HepG2 (cell line): ENCODE measurements around the gene RAB11FIP5. TPM values are rescaled to one million over a fixed set of nuclear protein-coding genes. Genes with fewer than 3 reads are reported as not detected.
A peak's percentile ranks its signal among the peaks of the same experiment; 100 is the strongest.

ENCODE experiments used
- ELF3 ChIP-seq: IDR thresholded peaks from 2 replicates; pipeline ENCODE4 v1.6.1; 2016; ENCODE audit warnings: missing genetic modification reagents, missing compliant biosample characterization
- FOXP1 ChIP-seq, 2 experiments: fragments of 450-650 bp in 1 of 2; IDR thresholded peaks; 2 replicates each; pipeline ENCODE4 v1.6.1; 2017 to 2018; ENCODE audit warnings: antibody characterized with exemption in 1 of 2
- ISX ChIP-seq: sonication (generic); formaldehyde crosslinking; conservative IDR thresholded peaks from 2 replicates; pipeline ENCODE4 v1.5.0; 2020; ENCODE audit warnings: missing genetic modification reagents
- PRPF4 ChIP-seq: fragments of 200-400 bp; formaldehyde crosslinking; IDR thresholded peaks from 2 replicates; pipeline ENCODE4 v1.6.1; 2016; ENCODE audit warnings: low read length, low read depth; ENCODE audit not compliant: poor library complexity, severe bottlenecking
- SP2 ChIP-seq: sonication (generic); formaldehyde crosslinking; IDR thresholded peaks from 2 replicates; pipeline ENCODE4 v1.5.1; 2020; ENCODE audit warnings: mild to moderate bottlenecking, missing genetic modification reagents
- ZC3H4 ChIP-seq: sonication (generic); formaldehyde crosslinking; IDR thresholded peaks from 2 replicates; pipeline ENCODE4 v1.4.0; 2020; ENCODE audit warnings: missing genetic modification reagents, borderline replicate concordance
- ZNF143 ChIP-seq: sonication (generic); formaldehyde crosslinking; IDR thresholded peaks from 2 replicates; pipeline ENCODE4 v1.4.0; 2020; ENCODE audit warnings: missing genetic modification reagents
- ZNF451 ChIP-seq: sonication (generic); formaldehyde crosslinking; IDR thresholded peaks from 2 replicates; pipeline ENCODE4 v1.5.0; 2020; ENCODE audit warnings: mild to moderate bottlenecking, missing genetic modification reagents
- ZNF724P ChIP-seq: sonication (generic); formaldehyde crosslinking; IDR thresholded peaks from 2 replicates; pipeline ENCODE4 v1.8.0; 2022; ENCODE audit warnings: missing genetic modification reagents, borderline replicate concordance
- ZNF766 ChIP-seq: sonication (generic); formaldehyde crosslinking; IDR thresholded peaks from 2 replicates; pipeline ENCODE4 v1.5.0; 2020; ENCODE audit warnings: missing genetic modification reagents, borderline replicate concordance
- ZSCAN21 ChIP-seq: sonication (generic); formaldehyde crosslinking; IDR thresholded peaks from 2 replicates; pipeline ENCODE4 v1.8.0; 2022; ENCODE audit warnings: mild to moderate bottlenecking, missing genetic modification reagents, moderate library complexity, borderline replicate concordance
- ZSCAN22 ChIP-seq: sonication (generic); formaldehyde crosslinking; IDR thresholded peaks from 2 replicates; pipeline ENCODE4 v1.4.0; 2020; ENCODE audit warnings: mild to moderate bottlenecking, missing genetic modification reagents
- polyA plus RNA-seq, 8 experiments: library from polyadenylated mRNA; depleted of rRNA in 3 of 8; stranded (reverse) in 7 of 8; unstranded in 1 of 8; fragments of >200 nt; fragmentation: Illumina TruSeq in 4 of 8; extraction: Trizol in 4 of 8; gene quantifications; 2 replicates each; pipeline versions ENCODE4 v1.2.1 to v1.2.3, GENCODE V29; 2011 to 2016; ENCODE audit warnings: low read depth in 4 of 8, missing spikeins in 1 of 8, mixed read lengths in 1 of 8; ENCODE audit not compliant: insufficient read depth in 1 of 8
- total RNA-seq, 5 experiments: library from RNA; depleted of rRNA; stranded (reverse); fragments of >200 nt; fragmentation: Illumina TruSeq; extraction: Trizol; gene quantifications; 2 replicates each; pipeline ENCODE4 v1.2.3, GENCODE V29; 2016; ENCODE audit warnings: low read depth in 1 of 5
- TF ChIP-seq, protein P1 (sequence below): sonication (generic); formaldehyde crosslinking; IDR thresholded peaks from 2 replicates; pipeline ENCODE4 v1.4.0; 2020; ENCODE audit warnings: mild to moderate bottlenecking, missing genetic modification reagents
- TF ChIP-seq, protein P2 (sequence below): sonication (generic); formaldehyde crosslinking; IDR thresholded peaks from 2 replicates; pipeline ENCODE4 v1.9.0; 2021; ENCODE audit warnings: missing genetic modification reagents, mild to moderate bottlenecking, borderline replicate concordance
- TF ChIP-seq, protein P3 (sequence below): sonication (generic); IDR thresholded peaks from 2 replicates; pipeline ENCODE4 v1.6.1; 2016; ENCODE audit warnings: low read depth, borderline replicate concordance
- TF ChIP-seq, protein P4 (sequence below): IDR thresholded peaks from 2 replicates; pipeline ENCODE4 v1.6.1; 2016; ENCODE audit warnings: missing compliant biosample characterization, missing genetic modification reagents, borderline replicate concordance

The RAB11FIP5 gene
- total and polyA plus RNA-seq, 2 of the 13 experiments (the other 11 are each of a cell fraction or from before 2014, with no cell fraction given), result 9.4 to 22.9 TPM

DNA sequence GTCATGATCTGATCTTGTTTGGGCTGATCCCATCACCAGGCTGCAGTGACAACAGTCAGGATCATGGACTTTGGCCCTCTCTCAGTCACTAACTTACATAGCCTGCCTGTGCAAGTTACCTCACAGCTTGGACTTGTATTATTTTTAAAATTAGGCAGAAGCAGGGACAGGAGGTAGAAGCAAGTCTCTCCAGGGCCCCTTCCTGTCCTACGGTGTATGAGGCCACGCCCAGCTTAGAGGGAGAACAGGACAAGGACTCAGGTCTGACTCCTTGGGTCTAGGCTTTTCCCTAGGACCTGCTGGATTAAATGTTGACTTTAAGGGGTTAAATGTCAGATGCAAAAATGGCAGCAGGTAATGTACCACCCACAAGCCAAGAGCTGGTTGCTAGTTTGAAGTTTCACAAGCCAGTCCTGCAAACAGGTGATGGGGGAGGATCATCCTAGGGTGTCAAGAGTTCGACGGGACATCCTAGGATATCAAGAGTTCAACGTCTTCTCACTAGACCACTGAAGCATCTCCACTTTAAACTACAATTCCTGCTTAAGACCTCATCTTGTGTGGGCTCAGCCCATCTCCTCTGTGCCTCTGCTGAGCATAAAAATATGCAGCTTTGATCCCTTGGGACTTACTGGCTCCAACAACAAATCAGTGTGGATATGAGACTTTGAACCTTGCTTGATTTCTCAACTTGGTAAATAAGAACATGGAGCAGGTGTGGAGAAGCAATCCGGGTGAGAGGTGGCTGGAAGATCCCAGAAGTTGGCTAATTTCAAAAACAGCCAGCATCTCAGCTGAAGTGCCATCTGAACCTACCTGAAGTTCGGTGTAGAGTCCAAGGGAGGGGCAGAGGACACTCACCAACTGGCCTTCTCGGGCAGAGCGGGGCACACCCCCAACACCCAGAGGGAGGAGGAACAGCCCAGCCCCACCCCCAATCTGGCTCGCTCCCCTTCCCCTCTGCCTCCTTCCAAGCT, 80.7 kb downstream of the RAB11FIP5 start (continued):
- TF ChIP-seq, protein P1, sequence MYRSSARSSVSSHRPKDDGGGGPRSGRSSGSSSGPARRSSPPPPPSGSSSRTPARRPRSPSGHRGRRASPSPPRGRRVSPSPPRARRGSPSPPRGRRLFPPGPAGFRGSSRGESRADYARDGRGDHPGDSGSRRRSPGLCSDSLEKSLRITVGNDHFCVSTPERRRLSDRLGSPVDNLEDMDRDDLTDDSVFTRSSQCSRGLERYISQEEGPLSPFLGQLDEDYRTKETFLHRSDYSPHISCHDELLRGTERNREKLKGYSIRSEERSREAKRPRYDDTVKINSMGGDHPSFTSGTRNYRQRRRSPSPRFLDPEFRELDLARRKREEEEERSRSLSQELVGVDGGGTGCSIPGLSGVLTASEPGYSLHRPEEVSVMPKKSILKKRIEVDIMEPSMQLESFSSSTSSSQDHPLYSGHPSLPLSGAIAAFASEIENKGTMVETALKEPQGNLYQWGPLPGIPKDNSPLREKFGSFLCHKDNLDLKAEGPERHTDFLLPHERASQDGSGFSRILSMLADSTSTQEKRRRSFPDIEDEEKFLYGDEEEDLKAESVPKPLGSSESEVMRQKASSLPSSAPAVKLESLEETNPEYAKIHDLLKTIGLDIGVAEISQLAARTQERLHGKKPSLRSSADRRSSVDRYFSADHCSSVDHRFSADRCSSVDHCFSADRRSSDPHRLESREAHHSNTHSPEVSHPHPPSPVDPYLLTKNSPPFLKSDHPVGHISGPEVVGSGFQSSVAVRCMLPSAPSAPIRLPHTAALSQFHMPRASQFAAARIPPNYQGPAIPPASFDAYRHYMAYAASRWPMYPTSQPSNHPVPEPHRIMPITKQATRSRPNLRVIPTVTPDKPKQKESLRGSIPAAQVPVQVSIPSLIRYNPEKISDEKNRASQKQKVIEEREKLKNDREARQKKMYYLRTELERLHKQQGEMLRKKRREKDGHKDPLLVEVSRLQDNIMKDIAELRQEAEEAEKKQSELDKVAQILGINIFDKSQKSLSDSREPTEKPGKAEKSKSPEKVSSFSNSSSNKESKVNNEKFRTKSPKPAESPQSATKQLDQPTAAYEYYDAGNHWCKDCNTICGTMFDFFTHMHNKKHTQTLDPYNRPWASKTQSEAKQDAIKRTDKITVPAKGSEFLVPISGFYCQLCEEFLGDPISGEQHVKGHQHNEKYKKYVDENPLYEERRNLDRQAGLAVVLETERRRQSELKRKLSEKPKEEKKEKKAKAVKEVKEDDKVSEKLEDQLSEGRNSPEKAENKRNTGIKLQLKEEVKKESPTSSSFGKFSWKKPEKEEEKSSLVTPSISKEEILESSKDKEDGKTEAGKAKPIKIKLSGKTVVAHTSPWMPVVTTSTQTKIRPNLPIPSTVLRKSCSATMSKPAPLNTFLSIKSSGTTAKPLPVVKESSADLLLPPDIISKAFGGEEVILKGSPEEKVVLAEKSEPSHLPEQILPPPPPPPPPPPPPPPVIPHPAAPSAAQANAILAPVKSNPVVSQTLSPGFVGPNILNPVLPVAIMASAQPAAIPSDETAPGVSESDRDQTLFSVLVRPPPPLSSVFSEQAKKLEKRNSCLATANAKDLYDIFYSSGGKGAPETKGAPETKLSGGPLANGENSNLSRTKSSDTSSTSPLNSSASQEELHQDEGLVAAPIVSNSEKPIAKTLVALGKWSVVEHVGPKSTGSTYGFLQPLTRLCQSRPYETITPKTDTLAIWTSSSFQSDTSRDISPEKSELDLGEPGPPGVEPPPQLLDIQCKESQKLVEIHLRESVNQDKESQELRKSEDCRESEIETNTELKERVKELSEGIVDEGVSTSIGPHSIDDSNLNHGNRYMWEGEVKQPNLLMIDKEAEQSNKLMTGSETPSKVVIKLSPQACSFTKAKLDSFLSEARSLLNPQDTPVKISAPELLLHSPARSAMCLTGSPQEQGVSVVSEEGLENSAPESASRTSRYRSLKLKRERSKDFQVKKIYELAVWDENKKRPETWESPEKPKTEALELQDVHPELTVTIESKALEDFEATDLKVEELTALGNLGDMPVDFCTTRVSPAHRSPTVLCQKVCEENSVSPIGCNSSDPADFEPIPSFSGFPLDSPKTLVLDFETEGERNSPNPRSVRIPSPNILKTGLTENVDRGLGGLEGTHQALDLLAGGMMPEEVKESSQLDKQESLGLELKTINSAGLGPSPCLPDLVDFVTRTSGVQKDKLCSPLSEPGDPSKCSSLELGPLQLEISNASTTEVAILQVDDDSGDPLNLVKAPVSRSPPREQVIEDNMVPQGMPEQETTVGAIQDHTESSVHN (CRISPR knock-in tag), result peak; percentile 22; the same call in 1 of the 2 replicates
- TF ChIP-seq SP2 (no peak), FOXP1 (IDR thresholded peaks at IDR 0.05) (peak; percentile 83), FOXP1 (CRISPR knock-in tag; IDR thresholded peaks at IDR 0.05) (peak; percentile 95), ZSCAN21 (CRISPR knock-in tag) (no peak), ZC3H4 (peak; percentile 56; the same call in 1 of the 2 replicates), ELF3 (CRISPR knock-in tag) (peak; percentile 85), ZNF766 (CRISPR knock-in tag) (0 out of 2 replicates have a peak, but pooled peaks have one; percentile 36), PRPF4 (no peak), ZNF451 (peak; percentile 43; the same call in 1 of the 2 replicates), ISX (CRISPR knock-in tag) (no peak), ZSCAN22 (CRISPR knock-in tag) (peak; percentile 30; the same call in 1 of the 2 replicates), ZNF724P (CRISPR knock-in tag) (peak; percentile 66), ZNF143 (CRISPR knock-in tag) (0 out of 2 replicates have a peak, but pooled peaks have one; percentile 34)
- TF ChIP-seq, protein P2, sequence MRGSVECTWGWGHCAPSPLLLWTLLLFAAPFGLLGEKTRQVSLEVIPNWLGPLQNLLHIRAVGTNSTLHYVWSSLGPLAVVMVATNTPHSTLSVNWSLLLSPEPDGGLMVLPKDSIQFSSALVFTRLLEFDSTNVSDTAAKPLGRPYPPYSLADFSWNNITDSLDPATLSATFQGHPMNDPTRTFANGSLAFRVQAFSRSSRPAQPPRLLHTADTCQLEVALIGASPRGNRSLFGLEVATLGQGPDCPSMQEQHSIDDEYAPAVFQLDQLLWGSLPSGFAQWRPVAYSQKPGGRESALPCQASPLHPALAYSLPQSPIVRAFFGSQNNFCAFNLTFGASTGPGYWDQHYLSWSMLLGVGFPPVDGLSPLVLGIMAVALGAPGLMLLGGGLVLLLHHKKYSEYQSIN (CRISPR knock-in tag), result no peak
- TF ChIP-seq, protein P3, sequence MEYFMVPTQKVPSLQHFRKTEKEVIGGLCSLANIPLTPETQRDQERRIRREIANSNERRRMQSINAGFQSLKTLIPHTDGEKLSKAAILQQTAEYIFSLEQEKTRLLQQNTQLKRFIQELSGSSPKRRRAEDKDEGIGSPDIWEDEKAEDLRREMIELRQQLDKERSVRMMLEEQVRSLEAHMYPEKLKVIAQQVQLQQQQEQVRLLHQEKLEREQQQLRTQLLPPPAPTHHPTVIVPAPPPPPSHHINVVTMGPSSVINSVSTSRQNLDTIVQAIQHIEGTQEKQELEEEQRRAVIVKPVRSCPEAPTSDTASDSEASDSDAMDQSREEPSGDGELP, result peak; percentile 86; the same call in 1 of the 2 replicates
- TF ChIP-seq, protein P4, sequence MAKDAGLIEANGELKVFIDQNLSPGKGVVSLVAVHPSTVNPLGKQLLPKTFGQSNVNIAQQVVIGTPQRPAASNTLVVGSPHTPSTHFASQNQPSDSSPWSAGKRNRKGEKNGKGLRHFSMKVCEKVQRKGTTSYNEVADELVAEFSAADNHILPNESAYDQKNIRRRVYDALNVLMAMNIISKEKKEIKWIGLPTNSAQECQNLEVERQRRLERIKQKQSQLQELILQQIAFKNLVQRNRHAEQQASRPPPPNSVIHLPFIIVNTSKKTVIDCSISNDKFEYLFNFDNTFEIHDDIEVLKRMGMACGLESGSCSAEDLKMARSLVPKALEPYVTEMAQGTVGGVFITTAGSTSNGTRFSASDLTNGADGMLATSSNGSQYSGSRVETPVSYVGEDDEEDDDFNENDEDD (CRISPR knock-in tag), result no peak
